GM12892 (cell line): ENCODE results near the gene MBD5.

Experiments
- POLR2A ChIP-seq: IDR thresholded peaks from 2 replicates; pipeline ENCODE4 v1.6.1; 2011; ENCODE audit warnings: low read depth, low read length, control low read depth
- POLR2AphosphoS5 ChIP-seq: IDR thresholded peaks from 2 replicates; pipeline ENCODE4 v1.6.1; 2011; ENCODE audit warnings: low read depth, low read length, control low read depth
- TAF1 ChIP-seq: IDR thresholded peaks from 2 replicates; pipeline ENCODE4 v1.6.1; 2011; ENCODE audit warnings: low read depth, mild to moderate bottlenecking, control low read depth, low read length, borderline replicate concordance

- no peak for TF ChIP-seq POLR2A
- no peak for TF ChIP-seq POLR2AphosphoS5
- TF ChIP-seq TAF1: no peak
Measured at GRCh38 chr2:148546270-148546669, 525.4 kb downstream of the MBD5 start.
